HG03025 (cell line): Measurements from ENCODE around the gene HIVEP2.

Source experiments
- ATAC-seq: cut with Tn5 transposase; IDR thresholded peaks from one replicate; pipeline ENCODE4 v1.9.1; 2021; ENCODE audit warnings: mild to moderate bottlenecking, moderate library complexity; ENCODE audit not compliant: unreplicated experiment, low FRiP score

Gene HIVEP2

GRCh38 chr6:142827991-142828390 lies 117.0 kb downstream of the HIVEP2 start:
- ATAC-seq, result no peak

GRCh38 chr6:142827369-142827768 lies 117.6 kb downstream of the HIVEP2 start:
- ATAC-seq, result no peak

GRCh38 chr6:142825760-142826159 lies 119.2 kb downstream of the HIVEP2 start:
- no peak for ATAC-seq

- no peak for ATAC-seq
Observed at GRCh38 chr6:142824426-142824825, 120.5 kb downstream of the HIVEP2 start.

- no peak for ATAC-seq
Observed at GRCh38 chr6:142823256-142823902, 121.6 kb downstream of the HIVEP2 start.

GRCh38 chr6:142822842-142823241 lies 122.1 kb downstream of the HIVEP2 start:
- no peak for ATAC-seq

GRCh38 chr6:142822383-142822782 lies 122.6 kb downstream of the HIVEP2 start:
- peak; percentile 50 for ATAC-seq

GRCh38 chr6:142821860-142822259 lies 123.1 kb downstream of the HIVEP2 start:
- ATAC-seq, result no peak

GRCh38 chr6:142821164-142821716 lies 123.7 kb downstream of the HIVEP2 start:
- ATAC-seq, result no peak

GRCh38 chr6:142820338-142821051 lies 124.5 kb downstream of the HIVEP2 start:
- no peak for ATAC-seq

- ATAC-seq, result peak; percentile 67
Observed at GRCh38 chr6:142819603-142820337, 125.2 kb downstream of the HIVEP2 start.

- ATAC-seq, result no peak
Observed at GRCh38 chr6:142816486-142816885, 128.5 kb downstream of the HIVEP2 start.

GRCh38 chr6:142816031-142816430 lies 128.9 kb downstream of the HIVEP2 start:
- ATAC-seq, result no peak

- no peak for ATAC-seq
Observed at GRCh38 chr6:142811923-142812322, 133.1 kb downstream of the HIVEP2 start.

- no peak for ATAC-seq
Observed at GRCh38 chr6:142810952-142811514, 133.9 kb downstream of the HIVEP2 start.

GRCh38 chr6:142809947-142810346 lies 135.0 kb downstream of the HIVEP2 start:
- no peak for ATAC-seq

GRCh38 chr6:142808405-142809061 lies 136.4 kb downstream of the HIVEP2 start:
- no peak for ATAC-seq

- ATAC-seq, result no peak
Observed at GRCh38 chr6:142805042-142805441, 139.9 kb downstream of the HIVEP2 start.

- no peak for ATAC-seq
Observed at GRCh38 chr6:142804490-142804889, 140.5 kb downstream of the HIVEP2 start.

GRCh38 chr6:142803495-142804058 lies 141.4 kb downstream of the HIVEP2 start:
- ATAC-seq, result no peak
